ENCODE results near the gene KIRREL3. TPM values are rescaled to one million over a fixed set of nuclear protein-coding genes. Genes with fewer than 3 reads are reported as not detected.

Gene KIRREL3
- total RNA-seq, 1 experiment from 2014 or later, result not detected

- DNase-seq (ENCODE audit: low spot score), result no peak
Measured at GRCh38 chr11:126489836-126490660, 510.5 kb downstream of the KIRREL3 start.

DNA sequence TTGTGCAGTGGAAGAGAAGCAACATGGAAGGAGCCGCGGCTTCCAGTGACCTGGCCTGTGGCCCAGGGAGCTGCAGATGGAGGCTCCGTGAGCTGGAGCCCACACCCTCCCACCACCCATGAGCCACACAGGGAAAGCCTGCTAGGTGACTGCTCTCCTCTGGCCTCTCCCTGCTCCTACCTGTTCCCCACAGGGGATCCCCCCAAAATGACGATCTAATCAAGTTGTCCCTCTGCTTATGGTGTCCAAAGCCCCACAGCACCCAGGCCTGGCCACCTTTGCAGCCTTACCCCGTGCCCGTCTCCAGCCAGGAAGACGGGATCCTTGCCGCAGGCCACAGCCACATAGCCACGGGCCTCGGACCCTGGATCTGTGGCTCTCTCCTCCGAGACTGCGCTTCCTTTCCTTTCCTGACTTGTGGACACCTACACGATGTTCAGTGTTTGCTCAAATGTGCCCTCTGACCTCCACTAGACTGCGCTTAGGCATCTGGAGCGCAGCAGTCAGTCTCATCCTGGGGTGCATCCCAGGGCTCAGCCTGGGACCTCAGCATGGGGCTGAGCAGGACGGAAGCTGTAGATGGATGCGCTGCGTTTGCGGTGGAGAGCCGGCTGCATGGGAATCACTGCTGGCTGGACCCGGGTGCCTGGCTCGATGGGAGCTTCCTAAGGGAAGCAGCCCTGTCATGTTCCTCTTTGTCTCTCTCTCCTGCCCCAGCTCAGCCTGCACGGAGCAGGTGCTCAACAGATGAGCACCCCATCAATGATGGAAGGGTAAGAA lies 511.8 kb downstream of the KIRREL3 start:
- no peak for DNase-seq (ENCODE audit: low spot score)

DNA sequence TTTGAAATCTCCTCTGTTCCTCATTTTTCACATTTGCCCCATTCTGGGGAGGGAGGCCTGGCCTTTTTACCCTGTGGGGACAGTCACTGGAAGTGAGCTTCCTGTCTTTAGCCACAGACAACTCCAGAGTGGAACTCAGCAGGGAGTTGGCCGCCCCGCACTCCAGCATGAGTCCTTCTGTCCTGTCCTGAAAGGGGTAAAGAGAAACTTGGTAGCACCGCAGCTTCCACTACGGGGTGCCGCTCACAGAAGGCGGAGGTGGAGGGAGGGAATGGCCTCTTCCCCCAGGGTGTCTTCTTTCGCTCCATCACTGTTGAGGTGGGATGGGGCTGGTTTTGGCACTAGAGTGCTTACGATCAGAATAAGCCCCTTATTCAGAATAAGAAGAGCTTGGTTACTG lies 512.9 kb downstream of the KIRREL3 start:
- no peak for DNase-seq (ENCODE audit: low spot score)

DNA sequence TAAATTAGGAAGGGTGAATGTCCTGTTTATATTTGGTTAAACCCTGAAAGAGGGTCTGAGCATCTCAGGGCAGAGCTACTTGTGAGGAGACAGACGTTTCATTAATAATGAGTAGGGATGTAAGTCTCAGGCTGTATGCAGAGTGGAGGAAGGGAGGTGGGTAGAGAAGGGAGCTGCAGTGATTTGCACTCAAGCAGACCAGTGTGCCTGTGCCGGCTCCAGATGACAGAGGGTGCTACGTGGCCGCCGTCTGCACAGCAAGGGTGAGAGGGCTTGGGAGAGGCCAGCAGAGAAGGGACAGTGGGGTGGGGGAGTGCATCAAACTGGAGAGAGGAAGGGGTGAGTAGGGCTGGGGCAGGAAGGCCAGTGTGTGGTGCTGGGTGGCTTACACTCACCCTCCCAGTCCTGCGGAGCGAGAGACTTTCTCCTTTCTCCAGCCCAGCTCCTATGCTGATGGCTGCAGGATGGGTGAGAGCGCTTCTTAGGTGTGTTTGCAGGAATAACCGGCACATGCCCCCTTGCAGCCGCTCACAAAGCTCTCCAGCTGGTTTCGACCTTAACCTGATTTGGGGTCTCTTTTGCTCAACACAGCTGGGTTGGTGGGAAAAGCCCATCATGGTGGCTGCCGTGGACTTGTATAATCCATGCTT lies 514.5 kb downstream of the KIRREL3 start:
- no peak for DNase-seq (ENCODE audit: low spot score)

DNA sequence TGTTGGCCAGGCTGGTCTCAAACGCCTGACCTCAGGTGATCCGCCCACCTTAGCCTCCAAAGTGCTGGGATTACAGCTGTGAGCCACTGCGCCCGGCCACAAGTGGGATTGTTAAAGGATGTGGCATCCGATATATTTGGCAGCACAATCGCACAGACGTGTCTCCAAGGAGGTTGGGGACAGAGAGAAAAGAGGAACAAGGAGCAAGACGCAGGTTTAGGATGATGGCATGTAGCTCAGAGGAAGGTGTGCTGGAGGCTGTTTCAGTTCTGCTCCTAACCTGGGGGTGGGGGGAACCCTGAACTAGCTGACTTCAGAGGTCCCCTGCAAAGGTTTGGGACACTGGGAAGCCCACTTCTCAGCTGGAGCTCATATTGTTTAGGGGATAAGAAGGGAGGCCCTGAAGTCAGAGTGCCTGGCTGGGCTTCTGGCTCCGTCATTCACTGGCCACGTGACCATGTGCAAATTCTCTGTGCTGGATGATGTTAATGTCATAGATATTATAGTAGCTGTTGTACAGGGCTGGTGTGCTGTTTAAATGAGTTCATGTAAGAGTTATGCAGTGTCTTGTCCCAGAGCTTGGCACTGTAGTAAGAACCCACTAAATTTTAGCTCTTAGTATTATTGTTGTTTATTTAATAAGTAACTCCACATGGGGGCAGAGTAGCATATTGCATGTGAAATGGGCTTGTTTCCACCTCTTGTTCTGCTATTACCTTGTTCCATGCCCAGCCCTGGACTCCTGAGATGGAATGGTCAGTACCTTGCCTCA lies 515.4 kb downstream of the KIRREL3 start:
- no peak for DNase-seq (ENCODE audit: low spot score)

GRCh38 chr11:126484266-126484665 lies 516.3 kb downstream of the KIRREL3 start:
- peak; percentile 81 for DNase-seq (ENCODE audit: low spot score)

- no peak for DNase-seq (ENCODE audit: low spot score)
Measured at GRCh38 chr11:126483621-126484195, 516.9 kb downstream of the KIRREL3 start.

DNA sequence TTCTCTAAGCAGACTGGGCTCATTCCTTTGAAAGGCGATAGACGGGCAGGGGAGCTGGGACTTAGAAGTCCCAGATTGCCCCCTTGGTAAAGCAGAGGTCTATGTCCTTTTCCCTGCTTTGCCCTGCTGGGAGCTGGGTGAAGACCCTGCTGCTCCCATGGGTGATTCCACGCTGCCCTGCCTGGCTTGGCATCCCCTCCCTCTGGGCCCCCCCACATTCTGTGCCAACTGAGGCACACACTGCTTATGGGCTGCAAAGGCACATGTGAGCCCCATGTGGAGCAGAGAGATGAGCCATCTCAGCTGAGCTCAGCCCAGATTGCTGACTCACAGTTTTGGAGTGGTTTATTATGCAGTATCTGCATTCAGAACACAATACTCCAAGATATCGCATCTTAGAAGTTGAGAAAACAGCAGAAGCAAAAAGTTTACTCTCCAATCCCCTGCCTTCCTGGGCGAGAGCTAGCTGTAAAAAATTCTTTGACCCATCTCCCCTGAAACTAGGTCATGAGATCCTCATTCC lies 517.9 kb downstream of the KIRREL3 start:
- no peak for DNase-seq (ENCODE audit: low spot score)

DNA sequence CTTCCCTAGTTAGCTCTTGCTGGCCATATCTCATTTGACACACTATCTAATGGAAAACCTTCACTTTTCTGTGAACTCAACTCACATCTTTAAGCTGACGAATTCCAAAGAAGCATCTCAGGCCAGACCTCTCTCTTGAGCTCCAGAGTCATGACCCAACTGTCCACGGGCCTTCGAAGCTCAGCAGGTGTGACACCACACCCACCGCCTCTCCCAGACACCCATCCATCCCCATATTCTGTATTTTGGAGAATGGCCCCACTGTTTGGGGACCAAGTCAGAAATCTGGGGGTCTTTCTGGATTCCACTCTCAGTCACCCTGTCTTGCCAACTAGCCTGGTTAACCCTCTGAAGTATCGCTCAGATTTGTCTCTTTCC lies 519.3 kb downstream of the KIRREL3 start:
- DNase-seq (ENCODE audit: low spot score), result no peak

- DNase-seq (ENCODE audit: low spot score), result peak; percentile 89
Measured at GRCh38 chr11:126480410-126481302, 519.9 kb downstream of the KIRREL3 start.

GRCh38 chr11:126480015-126480409 lies 520.6 kb downstream of the KIRREL3 start:
- no peak for DNase-seq (ENCODE audit: low spot score)

GRCh38 chr11:126479178-126479930 lies 521.2 kb downstream of the KIRREL3 start:
- DNase-seq (ENCODE audit: low spot score), result no peak

GRCh38 chr11:126478466-126478865 lies 522.1 kb downstream of the KIRREL3 start:
- DNase-seq (ENCODE audit: low spot score), result no peak

GRCh38 chr11:126477535-126478305 lies 522.9 kb downstream of the KIRREL3 start:
- DNase-seq (ENCODE audit: low spot score), result no peak

GRCh38 chr11:126476977-126477376 lies 523.6 kb downstream of the KIRREL3 start:
- DNase-seq (ENCODE audit: low spot score), result no peak

DNA sequence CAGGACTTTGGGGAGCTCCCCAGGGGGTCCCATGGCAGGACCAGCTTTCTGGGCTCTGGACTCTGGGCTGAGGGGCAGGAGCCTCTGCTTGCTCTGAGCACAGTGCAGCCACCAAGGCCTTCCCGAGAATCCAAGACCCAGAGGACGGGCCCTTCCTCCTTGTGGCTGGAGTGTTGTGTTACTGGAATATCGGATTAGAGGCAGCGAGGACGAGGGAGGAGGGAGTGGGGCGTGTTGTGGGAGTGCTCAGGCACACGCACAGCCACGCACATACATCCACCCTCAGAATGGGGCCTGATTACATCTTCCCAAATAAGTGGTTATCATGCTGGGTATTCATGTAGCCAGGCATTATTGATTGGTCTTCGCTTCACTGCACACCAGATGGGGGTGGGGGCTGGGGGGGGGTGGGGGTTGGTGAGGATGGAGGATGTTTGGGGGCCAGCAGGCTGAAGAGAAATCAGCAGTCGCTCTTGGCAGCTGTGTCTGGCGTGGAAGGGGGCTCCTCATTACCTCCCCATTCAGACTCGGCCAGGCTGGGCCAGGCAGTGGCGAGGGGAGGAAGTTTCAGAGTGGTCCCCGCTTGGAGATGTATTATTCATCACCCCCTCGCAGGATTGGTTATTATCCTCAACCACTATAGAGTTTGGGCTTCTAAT lies 524.2 kb downstream of the KIRREL3 start:
- no peak for DNase-seq (ENCODE audit: low spot score)

GRCh38 chr11:126475014-126475991 lies 525.3 kb downstream of the KIRREL3 start:
- no peak for DNase-seq (ENCODE audit: low spot score)
